ENCODE results near the gene PRSS1. TPM values are rescaled to one million over a fixed set of nuclear protein-coding genes. Genes with fewer than 3 reads are reported as not detected.

PRSS1 gene
- total and polyA plus RNA-seq, 3 experiments from 2014 or later: not detected

DNA sequence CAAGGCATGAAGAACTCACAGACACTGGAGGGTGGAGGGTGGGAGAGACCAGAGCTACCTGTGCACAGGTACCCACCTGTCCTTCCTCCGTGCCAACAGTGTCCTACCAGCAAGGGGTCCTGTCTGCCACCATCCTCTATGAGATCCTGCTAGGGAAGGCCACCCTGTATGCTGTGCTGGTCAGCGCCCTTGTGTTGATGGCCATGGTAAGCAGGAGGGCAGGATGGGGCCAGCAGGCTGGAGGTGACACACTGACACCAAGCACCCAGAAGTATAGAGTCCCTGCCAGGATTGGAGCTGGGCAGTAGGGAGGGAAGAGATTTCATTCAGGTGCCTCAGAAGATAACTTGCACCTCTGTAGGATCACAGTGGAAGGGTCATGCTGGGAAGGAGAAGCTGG lies 43.3 kb downstream of the PRSS1 start:
- H3K9me3 Mint-ChIP-seq: peaks cover 0 to under 1% (median 0%) of the 10 kb centered on the region in 5 donors
- peak overlapping the region; percentile 70 to 100 (median 92) for H3K4me3 Mint-ChIP-seq
- H3K27ac ChIP-seq (ENCODE audit: low read depth, low read length): no peak overlapping the region
- peaks cover 36 to 47% (median 42%) of the 10 kb centered on the region in 3 donors for H3K4me1 Mint-ChIP-seq
- DNase-seq: no peak
- ChIA-PET CTCF (interaction anchor here (1.0 to 21.1 kb wide), 2 partner anchors 16 to 189 kb away, joined by 3 to 508 read pairs; no protein-coding TSS in a partner anchor), POLR2A (interaction anchor here (0.8 to 19.9 kb wide), 2 partner anchors 17 to 155 kb away, joined by 3 to 1213 read pairs; no protein-coding TSS in a partner anchor)
- peak overlapping the region; percentile 14 for H3K4me3 ChIP-seq (ENCODE audit: low read length)
- peaks cover 0 to 10% of the 10 kb centered on the region in 2 donors for H3K27me3 Mint-ChIP-seq
- H3K4me1 ChIP-seq (ENCODE audit: insufficient read depth, low read length): peaks cover 25% of the 10 kb centered on the region
- H3K36me3 Mint-ChIP-seq: peaks cover 31 to 91% (median 34%) of the 10 kb centered on the region in 3 donors
- H3K27me3 ChIP-seq (ENCODE audit: insufficient read depth, low read length, poor library complexity, severe bottlenecking): no peaks in the 10 kb centered on the region
- peak overlapping the region; percentile 85 to 100 (median 100) for H3K27ac Mint-ChIP-seq
- H3K9me3 ChIP-seq (ENCODE audit: low read length): no peaks in the 10 kb centered on the region
- H3K36me3 ChIP-seq (ENCODE audit: insufficient read depth, low read length): peaks cover 24% of the 10 kb centered on the region

DNA sequence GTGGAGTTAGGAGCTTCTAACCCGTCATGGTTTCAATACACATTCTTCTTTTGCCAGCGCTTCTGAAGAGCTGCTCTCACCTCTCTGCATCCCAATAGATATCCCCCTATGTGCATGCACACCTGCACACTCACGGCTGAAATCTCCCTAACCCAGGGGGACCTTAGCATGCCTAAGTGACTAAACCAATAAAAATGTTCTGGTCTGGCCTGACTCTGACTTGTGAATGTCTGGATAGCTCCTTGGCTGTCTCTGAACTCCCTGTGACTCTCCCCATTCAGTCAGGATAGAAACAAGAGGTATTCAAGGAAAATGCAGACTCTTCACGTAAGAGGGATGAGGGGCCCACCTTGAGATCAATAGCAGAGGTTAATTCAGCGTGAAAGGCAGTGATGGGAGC lies 43.9 kb downstream of the PRSS1 start:
- peaks cover 30% of the 10 kb centered on the region for H3K36me3 ChIP-seq (ENCODE audit: insufficient read depth, low read length)
- H3K4me1 ChIP-seq (ENCODE audit: insufficient read depth, low read length): peaks cover 25% of the 10 kb centered on the region
- H3K9me3 Mint-ChIP-seq: peaks cover 0 to 5% (median 0%) of the 10 kb centered on the region in 5 donors
- no peak for DNase-seq
- ChIA-PET POLR2A (interaction anchor here (0.6 to 19.9 kb wide), 4 partner anchors 6 to 123 kb away, joined by 3 to 1213 read pairs (median 198); no protein-coding TSS in a partner anchor), CTCF (interaction anchor here (1.0 to 21.1 kb wide), 2 partner anchors 15 to 190 kb away, joined by 3 to 508 read pairs; no protein-coding TSS in a partner anchor)
- H3K4me1 Mint-ChIP-seq: peaks cover 36 to 47% (median 42%) of the 10 kb centered on the region in 3 donors
- H3K36me3 Mint-ChIP-seq: peaks cover 34 to 91% (median 35%) of the 10 kb centered on the region in 3 donors
- no peak overlapping the region for H3K4me3 ChIP-seq (ENCODE audit: low read length)
- peak overlapping the region; percentile 85 to 100 (median 100) for H3K27ac Mint-ChIP-seq
- peak overlapping the region in 6 of 7 donors; percentile 38 to 100 (median 81) for H3K4me3 Mint-ChIP-seq
- no peak overlapping the region for H3K27ac ChIP-seq (ENCODE audit: low read depth, low read length)
- no peaks in the 10 kb centered on the region for H3K9me3 ChIP-seq (ENCODE audit: low read length)
- no peaks in the 10 kb centered on the region for H3K27me3 ChIP-seq (ENCODE audit: insufficient read depth, low read length, poor library complexity, severe bottlenecking)
- H3K27me3 Mint-ChIP-seq: peaks cover 0 to 13% of the 10 kb centered on the region in 2 donors

GRCh38 chr7:142795339-142795863 lies 46.1 kb downstream of the PRSS1 start:
- CTCF ChIA-PET: interaction anchor here (5.4 to 21.1 kb wide), 2 partner anchors 9 to 13 kb away, joined by 94 to 508 read pairs; no protein-coding TSS in a partner anchor
- Mint-ChIP-seq H3K4me3 (peak overlapping the region; percentile 92 to 100 (median 100)), H3K27me3 (peaks cover 0 to 16% of the 10 kb centered on the region in 2 donors), H3K36me3 (peaks cover 34 to 91% (median 39%) of the 10 kb centered on the region in 3 donors), H3K9me3 (peaks cover 0 to 5% (median 0%) of the 10 kb centered on the region in 5 donors), H3K4me1 (peaks cover 54 to 69% (median 63%) of the 10 kb centered on the region in 3 donors), H3K27ac (peak overlapping the region; percentile 94 to 100 (median 100))
- Histone ChIP-seq H3K36me3 (ENCODE audit: insufficient read depth, low read length) (peaks cover 27% of the 10 kb centered on the region), H3K4me3 (ENCODE audit: low read length) (peak overlapping the region; percentile 79), H3K27me3 (ENCODE audit: insufficient read depth, low read length, poor library complexity, severe bottlenecking) (no peaks in the 10 kb centered on the region), H3K27ac (ENCODE audit: low read depth, low read length) (peak overlapping the region; percentile 95), H3K9me3 (ENCODE audit: low read length) (no peaks in the 10 kb centered on the region), H3K4me1 (ENCODE audit: insufficient read depth, low read length) (peaks cover 44% of the 10 kb centered on the region)
- peak; percentile 31 to 86 (median 60) for DNase-seq
- POLR2A ChIA-PET: interaction anchor here (0.5 to 19.9 kb wide), 6 partner anchors 8 to 533 kb away, joined by 3 to 1213 read pairs (median 4); no protein-coding TSS in a partner anchor

GRCh38 chr7:142796001-142796500 lies 46.8 kb downstream of the PRSS1 start:
- H3K4me3 Mint-ChIP-seq: peak overlapping the region; percentile 92 to 100 (median 100)
- peaks cover 22% of the 10 kb centered on the region for H3K36me3 ChIP-seq (ENCODE audit: insufficient read depth, low read length)
- peak overlapping the region; percentile 95 for H3K27ac ChIP-seq (ENCODE audit: low read depth, low read length)
- ChIA-PET POLR2A (interaction anchor here (0.8 to 19.9 kb wide), 7 partner anchors 9 to 487 kb away, joined by 3 to 1213 read pairs (median 9); no protein-coding TSS in a partner anchor), CTCF (interaction anchor here (0.9 to 21.1 kb wide), 3 partner anchors 10 to 407 kb away, joined by 3 to 508 read pairs (median 94); no protein-coding TSS in a partner anchor)
- peaks cover 51% of the 10 kb centered on the region for H3K4me1 ChIP-seq (ENCODE audit: insufficient read depth, low read length)
- H3K4me3 ChIP-seq (ENCODE audit: low read length): peak overlapping the region; percentile 79
- peaks cover 31 to 91% (median 41%) of the 10 kb centered on the region in 3 donors for H3K36me3 Mint-ChIP-seq
- H3K27me3 Mint-ChIP-seq: peaks cover 0 to 16% of the 10 kb centered on the region in 2 donors
- peaks cover 60 to 70% (median 69%) of the 10 kb centered on the region in 3 donors for H3K4me1 Mint-ChIP-seq
- H3K27me3 ChIP-seq (ENCODE audit: insufficient read depth, low read length, poor library complexity, severe bottlenecking): no peaks in the 10 kb centered on the region
- DNase-seq: no peak
- H3K9me3 ChIP-seq (ENCODE audit: low read length): no peaks in the 10 kb centered on the region
- peak overlapping the region; percentile 94 to 100 (median 100) for H3K27ac Mint-ChIP-seq
- peaks cover 0 to 5% (median 0%) of the 10 kb centered on the region in 5 donors for H3K9me3 Mint-ChIP-seq

DNA sequence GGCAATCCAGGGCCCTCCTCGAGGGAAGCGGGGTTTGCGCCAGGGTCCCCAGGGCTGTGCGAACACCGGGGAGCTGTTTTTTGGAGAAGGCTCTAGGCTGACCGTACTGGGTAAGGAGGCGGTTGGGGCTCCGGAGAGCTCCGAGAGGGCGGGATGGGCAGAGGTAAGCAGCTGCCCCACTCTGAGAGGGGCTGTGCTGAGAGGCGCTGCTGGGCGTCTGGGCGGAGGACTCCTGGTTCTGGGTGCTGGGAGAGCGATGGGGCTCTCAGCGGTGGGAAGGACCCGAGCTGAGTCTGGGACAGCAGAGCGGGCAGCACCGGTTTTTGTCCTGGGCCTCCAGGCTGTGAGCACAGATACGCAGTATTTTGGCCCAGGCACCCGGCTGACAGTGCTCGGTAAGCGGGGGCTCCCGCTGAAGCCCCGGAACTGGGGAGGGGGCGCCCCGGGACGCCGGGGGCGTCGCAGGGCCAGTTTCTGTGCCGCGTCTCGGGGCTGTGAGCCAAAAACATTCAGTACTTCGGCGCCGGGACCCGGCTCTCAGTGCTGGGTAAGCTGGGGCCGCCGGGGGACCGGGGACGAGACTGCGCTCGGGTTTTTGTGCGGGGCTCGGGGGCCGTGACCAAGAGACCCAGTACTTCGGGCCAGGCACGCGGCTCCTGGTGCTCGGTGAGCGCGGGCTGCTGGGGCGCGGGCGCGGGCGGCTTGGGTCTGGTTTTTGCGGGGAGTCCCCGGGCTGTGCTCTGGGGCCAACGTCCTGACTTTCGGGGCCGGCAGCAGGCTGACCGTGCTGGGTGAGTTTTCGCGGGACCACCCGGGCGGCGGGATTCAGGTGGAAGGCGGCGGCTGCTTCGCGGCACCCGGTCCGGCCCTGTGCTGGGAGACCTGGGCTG lies 47.5 kb downstream of the PRSS1 start:
- H3K4me3 ChIP-seq (ENCODE audit: low read length): peak overlapping the region; percentile 79
- Mint-ChIP-seq H3K9me3 (peaks cover 0 to 5% (median 0%) of the 10 kb centered on the region in 5 donors), H3K27ac (peak overlapping the region; percentile 94 to 100 (median 100)), H3K27me3 (peaks cover 0 to 16% of the 10 kb centered on the region in 2 donors), H3K4me3 (peak overlapping the region; percentile 92 to 100 (median 100)), H3K36me3 (peaks cover 35 to 91% (median 43%) of the 10 kb centered on the region in 3 donors), H3K4me1 (peaks cover 61 to 73% (median 68%) of the 10 kb centered on the region in 3 donors)
- no peak for DNase-seq
- POLR2A ChIA-PET: interaction anchor here (0.5 to 19.9 kb wide), 22 partner anchors 10 to 488 kb away, joined by 3 to 1213 read pairs (median 4); no protein-coding TSS in a partner anchor
- peaks cover 56% of the 10 kb centered on the region for H3K4me1 ChIP-seq (ENCODE audit: insufficient read depth, low read length)
- no peaks in the 10 kb centered on the region for H3K9me3 ChIP-seq (ENCODE audit: low read length)
- H3K27me3 ChIP-seq (ENCODE audit: insufficient read depth, low read length, poor library complexity, severe bottlenecking): no peaks in the 10 kb centered on the region
- H3K36me3 ChIP-seq (ENCODE audit: insufficient read depth, low read length): peaks cover 28% of the 10 kb centered on the region
- H3K27ac ChIP-seq (ENCODE audit: low read depth, low read length): peak overlapping the region; percentile 95
- CTCF ChIA-PET: interaction anchor here (0.9 to 21.1 kb wide), 7 partner anchors 10 to 476 kb away, joined by 3 to 508 read pairs (median 4); no protein-coding TSS in a partner anchor

DNA sequence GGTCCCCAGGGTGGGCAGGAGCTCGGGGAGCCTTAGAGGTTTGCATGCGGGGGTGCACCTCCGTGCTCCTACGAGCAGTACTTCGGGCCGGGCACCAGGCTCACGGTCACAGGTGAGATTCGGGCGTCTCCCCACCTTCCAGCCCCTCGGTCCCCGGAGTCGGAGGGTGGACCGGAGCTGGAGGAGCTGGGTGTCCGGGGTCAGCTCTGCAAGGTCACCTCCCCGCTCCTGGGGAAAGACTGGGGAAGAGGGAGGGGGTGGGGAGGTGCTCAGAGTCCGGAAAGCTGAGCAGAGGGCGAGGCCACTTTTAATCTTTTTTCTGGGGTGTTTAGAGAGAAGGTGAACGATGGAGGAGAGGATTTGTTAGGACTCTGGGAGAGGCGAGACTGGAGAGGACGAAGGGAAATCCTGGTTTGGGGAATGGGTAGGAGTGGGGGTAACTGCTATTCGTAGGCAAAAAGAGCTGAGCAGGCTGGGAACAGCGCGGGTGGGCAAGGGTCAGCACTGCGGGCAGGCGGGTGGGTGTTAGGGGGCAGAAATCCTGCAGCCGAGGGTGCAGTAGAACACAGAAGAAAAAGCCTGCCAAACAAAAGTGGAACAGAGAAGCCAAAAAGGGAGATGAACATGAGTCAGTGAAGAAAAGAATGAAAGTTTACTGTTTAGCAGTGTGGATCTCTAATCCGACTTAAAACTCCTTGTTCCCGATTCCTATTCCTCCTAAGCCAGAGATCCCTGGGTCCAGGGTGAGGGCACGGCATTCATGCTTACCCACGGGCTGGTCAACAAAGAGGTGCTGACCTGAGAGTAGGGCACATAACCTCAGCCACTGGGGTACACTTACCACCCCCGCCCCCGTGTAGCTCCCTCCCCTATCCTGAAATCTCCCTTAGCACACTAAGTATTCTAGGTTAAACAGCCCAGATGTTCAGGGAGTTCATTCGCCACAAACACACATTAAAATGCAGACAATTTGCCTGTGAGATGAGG lies 48.4 kb downstream of the PRSS1 start:
- CTCF ChIA-PET: interaction anchor here (0.9 to 21.1 kb wide), 9 partner anchors 11 to 477 kb away, joined by 3 to 508 read pairs (median 4); no protein-coding TSS in a partner anchor

More for the DNA sequence above, 48.4 kb downstream of the PRSS1 start:
- POLR2A ChIA-PET: interaction anchor here (0.5 to 19.9 kb wide), 35 partner anchors 11 to 499 kb away, joined by 3 to 1213 read pairs (median 4); no protein-coding TSS in a partner anchor
- Mint-ChIP-seq H3K9me3 (peaks cover 0 to 5% (median 0%) of the 10 kb centered on the region in 5 donors), H3K4me1 (peaks cover 66 to 75% (median 71%) of the 10 kb centered on the region in 3 donors), H3K36me3 (peaks cover 40 to 91% (median 46%) of the 10 kb centered on the region in 3 donors), H3K4me3 (peak overlapping the region; percentile 92 to 100 (median 100)), H3K27ac (peak overlapping the region; percentile 94 to 100 (median 100)), H3K27me3 (peaks cover 0 to 16% of the 10 kb centered on the region in 2 donors)
- no peaks in the 10 kb centered on the region for H3K9me3 ChIP-seq (ENCODE audit: low read length)
- no peaks in the 10 kb centered on the region for H3K27me3 ChIP-seq (ENCODE audit: insufficient read depth, low read length, poor library complexity, severe bottlenecking)
- DNase-seq: peak in 2 of 5 donors; percentile 44 to 56
- H3K27ac ChIP-seq (ENCODE audit: low read depth, low read length): peak overlapping the region; percentile 95
- H3K36me3 ChIP-seq (ENCODE audit: insufficient read depth, low read length): peaks cover 37% of the 10 kb centered on the region
- H3K4me3 ChIP-seq (ENCODE audit: low read length): peak overlapping the region; percentile 79
- H3K4me1 ChIP-seq (ENCODE audit: insufficient read depth, low read length): peaks cover 66% of the 10 kb centered on the region

Measured in CD8-positive, alpha-beta memory T cell (primary cell).